Endothelial cell of hepatic sinusoid (primary cell): ENCODE data around the gene SYT14.
"Not testable (repeated sequence)": the region's sequence is repeated elsewhere in the genome, so short reads cannot be mapped to it uniquely, and the experiment has no call there.

Experiments
- in situ Hi-C: cut with HindIII; loops from 2 replicates; pipeline ENCODE4 v1.10.0; 2017; ENCODE audit warnings: low sequenced_read_pairs

SYT14 gene

DNA sequence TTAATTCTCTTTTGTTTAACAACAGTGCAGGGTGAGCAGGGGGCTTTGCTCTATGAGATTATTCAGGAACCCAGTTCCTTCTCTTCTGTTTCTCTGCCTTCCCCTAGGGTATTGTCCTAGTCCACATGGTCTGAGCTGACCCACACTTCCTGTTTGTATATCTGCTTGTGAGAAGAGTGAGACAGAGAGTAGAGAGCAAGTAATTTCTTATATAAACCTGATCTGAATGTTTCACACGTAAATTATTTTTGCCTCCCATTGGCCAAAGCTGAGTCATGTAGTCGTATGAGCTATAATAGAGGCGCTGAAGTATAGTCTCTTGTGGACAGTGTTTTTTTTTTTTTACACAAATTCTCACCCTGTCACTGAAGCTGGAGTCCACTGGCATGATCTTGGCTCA is 160.3 kb downstream of the SYT14 start:
- in situ Hi-C loops = no loop called here

DNA sequence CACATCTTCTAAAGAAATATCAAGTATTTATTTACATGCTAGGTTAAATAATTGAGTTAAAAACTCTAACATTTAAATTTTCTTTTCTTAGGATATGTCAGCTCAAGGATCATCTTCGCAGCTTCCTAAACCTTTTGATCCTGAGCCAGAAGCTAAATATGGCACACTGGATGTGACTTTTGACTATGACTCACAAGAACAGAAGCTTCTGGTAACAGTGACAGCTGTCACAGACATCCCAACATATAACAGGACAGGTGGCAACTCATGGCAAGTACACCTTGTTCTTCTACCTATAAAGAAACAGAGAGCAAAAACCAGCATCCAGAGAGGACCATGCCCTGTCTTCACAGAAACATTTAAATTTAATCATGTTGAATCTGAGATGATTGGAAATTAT is 161.9 kb downstream of the SYT14 start:
- in situ Hi-C loops = loop anchor here (5.0 kb wide), 1 partner anchor 48 kb away; no protein-coding TSS in a partner anchor

DNA sequence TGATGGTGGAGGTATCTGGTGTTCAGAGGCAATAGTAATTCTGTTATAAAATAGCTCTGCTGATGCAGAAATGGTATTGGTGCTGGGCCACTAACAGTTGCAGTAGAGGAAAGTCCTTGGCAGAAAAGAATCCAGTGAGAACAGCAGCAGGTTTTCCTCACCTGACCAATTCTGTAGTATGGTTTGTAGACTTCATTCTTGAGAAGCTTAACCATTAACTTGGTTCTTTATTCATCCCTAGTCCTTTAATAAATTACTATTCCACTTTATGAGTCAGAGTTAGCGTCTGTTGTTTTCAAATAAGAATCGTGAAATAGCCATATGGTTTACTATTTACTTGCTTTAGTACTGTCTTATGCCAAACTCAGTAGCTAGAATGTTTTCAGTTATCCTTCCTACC is 166.1 kb downstream of the SYT14 start:
- in situ Hi-C loops = loop anchor here (5.0 kb wide), 1 partner anchor 52 kb away; no protein-coding TSS in a partner anchor

DNA sequence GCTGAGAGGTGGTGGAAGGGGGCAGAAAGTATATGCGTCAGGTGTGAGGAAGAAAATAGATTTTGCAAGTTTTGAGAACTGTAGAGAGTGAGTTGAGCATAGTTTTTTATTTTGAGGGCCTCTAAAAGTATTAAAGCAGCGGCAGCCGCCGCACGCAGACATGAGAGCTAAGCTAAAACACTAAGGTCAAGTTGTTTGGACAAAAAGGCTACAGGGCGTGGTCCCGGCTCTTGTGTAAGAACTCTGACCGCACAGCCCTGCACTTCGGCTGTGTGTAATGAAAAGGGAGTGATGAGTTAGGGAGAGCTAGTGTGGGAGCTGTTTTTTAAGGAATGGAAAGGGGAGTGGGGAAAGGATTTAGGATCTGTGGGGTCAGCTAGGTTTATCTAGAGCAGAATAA is 174.9 kb downstream of the SYT14 start:
- in situ Hi-C loops = not testable (repeated sequence)

DNA sequence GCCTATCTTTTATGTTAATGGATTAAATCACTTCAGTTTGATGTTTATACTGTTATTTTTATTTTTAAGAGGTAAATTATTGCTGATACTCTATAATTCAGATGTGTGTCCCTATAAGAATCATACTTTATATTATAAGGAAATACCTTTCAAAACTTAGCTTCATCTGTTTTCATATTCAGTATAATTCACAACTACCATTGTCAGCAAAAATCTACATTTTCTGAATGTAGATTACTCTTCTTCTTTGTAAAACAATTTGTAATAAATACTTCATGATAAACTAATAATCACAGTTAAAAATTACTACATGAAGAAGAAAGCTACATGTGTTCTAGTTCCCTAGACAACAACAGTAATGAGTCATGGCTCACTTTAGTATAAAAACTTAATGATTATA is 179.2 kb downstream of the SYT14 start:
- in situ Hi-C loops = no loop called here

DNA sequence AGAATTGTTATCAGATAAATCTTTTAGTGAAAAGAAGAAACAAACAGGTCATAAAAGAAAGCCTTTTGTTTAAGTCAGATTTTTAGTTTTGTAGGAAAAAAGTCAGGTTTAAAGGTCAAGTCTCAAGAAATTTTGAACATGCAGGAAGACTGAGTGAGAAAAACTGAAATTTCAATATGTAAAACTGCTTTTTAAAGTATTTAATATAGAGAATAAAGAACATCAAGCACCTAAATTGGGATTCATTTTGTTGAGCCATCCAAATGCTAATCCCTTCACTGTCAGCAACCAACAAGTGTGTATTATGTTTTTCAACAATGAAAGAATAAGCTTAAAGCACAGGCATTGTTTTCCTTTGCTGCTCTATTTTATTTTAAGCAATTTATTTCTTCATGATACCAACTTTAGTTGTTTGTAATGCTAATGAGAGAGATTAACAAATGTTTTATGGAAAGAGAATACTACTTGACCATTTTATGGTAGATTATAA is 179.7 kb downstream of the SYT14 start:
- in situ Hi-C loops = no loop called here

DNA sequence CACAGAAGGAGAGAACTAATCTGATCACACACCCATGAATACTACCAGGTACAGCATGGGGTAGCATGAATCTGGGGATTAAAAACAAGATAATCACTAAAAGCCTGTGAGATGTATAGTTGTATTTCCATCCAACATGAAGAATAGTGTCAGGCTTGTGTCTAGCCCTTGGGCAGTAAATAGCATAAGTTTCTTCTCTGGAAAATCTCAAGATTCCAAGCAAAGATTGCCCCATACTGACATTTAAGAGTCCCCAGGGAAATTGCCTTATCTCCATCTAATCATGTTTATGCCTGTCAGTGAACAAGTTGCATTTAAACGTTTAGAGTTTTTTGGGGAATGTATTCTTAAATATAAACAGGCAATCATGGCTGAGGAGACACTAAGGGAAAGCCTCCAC is 185.4 kb downstream of the SYT14 start:
- in situ Hi-C loops = no loop called here

DNA sequence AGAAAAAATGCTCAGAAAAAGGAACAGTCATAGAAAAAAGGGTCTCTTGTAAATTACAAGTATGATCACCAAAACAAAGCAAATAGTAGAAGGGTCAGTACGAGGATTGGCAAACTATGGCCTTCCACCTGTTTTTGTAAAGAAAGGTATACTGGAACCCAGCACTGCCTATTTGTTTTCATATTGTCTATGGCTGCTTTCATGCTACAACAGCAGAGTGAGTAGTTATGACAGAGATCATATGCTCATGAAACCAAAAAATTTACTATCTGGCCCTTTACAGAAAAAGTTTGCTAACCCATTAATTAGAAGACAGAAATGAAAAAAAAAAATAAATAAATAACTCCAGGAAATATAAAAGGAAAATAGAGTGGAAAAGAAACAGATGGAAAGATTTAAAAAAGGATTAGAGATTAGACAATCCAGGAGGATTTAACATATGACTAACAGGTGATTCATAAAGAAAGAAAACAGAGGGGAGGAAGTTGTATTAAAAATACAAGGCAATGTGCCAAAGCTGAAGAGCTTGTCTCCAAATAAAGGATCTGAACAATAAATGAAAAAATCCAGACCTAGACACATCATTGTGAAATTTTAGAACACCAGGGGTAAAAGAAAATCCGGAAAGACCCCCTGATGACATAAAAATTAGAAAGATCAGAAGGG is 186.0 kb downstream of the SYT14 start:
- in situ Hi-C loops = no loop called here

DNA sequence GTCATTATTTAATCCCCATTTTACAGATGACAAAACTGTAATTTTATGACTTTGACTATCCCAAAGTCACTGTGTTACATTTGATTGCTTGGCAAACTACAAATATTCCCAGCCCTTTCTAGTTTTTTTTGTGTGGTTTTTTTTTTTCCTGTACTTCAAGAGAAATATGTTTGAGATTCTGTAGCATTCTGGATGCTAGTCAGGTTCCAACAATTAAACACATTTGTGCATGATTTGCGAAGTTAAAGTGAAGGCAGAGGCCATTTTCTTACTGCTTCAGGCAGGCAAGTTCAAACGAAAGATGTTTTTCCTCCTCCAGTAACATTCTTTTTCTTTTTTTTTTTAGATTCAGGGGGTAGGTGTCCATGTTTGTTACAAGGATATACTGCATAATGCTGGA is 186.7 kb downstream of the SYT14 start:
- in situ Hi-C loops = no loop called here

DNA sequence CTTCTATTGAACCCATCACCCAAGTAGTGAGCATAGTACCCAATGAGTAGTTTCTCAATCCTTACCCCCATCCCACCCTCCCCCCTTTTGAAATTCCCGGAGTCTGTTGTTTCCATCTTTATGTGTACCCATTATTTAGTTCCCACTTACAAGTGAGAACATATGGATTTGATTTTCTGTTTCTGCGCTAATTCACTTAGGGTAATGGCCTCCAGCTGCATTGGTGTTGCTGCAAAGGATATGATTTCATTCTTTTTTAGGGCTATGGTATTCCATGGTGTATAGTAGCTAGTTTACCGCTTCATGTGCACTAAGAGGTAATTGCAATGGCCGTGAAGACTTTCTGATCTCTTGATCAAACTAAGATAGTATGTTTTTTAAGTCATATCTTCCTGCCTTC is 187.1 kb downstream of the SYT14 start:
- in situ Hi-C loops = no loop called here

DNA sequence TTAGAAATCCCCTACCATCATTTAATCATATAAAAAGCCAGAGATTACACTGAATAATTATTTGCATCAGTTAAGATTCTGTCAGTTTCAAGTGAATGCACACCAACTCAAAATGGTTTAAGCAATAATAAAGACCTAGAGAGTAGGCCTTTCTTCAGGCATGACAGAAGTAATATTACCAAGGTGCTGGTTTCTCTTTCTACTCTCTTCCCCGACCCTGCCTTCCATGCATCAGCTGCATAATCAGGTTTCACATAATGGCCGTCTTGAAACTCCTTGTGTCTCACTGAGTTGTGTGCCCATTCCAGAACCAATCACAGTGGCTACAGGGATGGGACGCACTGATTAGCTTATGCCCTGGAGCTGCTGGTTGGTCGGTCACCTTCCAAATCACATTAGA is 191.1 kb downstream of the SYT14 start:
- in situ Hi-C loops = no loop called here

DNA sequence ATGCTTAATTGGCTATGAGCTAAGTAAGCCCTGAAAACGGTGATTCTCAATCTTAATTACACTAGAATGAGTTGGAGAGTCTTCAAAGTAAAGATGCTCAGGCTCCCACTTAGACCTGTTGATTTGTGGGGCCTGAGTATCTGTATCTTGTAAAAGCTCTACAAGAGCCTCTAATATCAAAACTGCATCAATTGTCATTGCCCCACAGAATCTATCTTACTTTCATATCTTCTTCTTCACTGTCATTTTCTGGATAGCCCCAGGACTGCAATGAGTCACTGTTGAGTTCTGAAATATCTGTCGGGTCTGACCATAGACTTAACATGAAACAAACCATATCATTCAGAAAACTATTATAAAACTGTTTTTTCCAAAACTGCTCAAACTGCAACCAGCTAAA is 191.7 kb downstream of the SYT14 start:
- in situ Hi-C loops = no loop called here

DNA sequence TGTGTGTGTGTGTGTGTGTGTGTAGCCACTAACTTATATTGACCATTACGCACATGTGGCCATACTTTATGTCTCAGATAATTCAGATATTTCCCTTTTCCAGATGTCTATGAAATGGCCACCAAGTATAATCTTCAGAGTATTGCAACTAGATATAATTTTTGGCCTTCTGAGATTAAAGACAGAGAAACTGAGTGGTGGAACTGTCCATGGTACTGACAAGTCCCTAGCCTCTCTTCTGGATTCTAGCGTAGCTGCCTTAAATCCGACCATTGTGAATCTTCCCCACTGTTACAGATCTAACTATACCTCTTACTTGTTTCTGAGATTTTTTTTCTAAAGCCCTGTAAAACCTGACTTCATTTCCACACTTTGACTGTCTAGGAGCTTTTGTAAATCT is 194.6 kb downstream of the SYT14 start:
- in situ Hi-C loops = no loop called here

DNA sequence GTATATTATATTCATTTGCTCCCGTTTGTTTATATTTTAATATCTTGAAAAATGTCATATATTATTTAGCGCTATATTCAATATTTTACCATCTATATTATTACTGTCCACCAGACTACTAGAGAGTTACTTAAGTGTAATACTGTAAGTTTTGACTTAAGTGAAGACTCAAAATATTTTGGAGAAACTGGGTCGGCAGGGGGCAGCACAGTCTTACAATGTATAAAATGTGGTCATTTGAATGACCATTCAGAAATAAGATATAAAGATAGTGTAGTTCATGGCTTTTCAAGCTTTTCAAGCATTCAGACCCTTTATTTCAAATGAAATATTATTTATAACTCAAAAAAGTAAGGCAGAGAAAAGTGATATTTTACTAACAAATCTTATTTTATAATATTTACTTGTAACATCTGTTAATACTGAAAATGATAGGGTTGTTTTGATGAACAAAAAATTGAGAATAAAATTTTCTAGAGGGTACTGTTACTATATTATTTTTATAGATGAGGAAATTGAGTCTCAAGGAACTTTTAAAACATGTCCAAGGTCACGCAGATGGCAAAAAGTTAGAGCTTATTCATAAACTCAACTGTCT is 205.5 kb downstream of the SYT14 start:
- in situ Hi-C loops = no loop called here

DNA sequence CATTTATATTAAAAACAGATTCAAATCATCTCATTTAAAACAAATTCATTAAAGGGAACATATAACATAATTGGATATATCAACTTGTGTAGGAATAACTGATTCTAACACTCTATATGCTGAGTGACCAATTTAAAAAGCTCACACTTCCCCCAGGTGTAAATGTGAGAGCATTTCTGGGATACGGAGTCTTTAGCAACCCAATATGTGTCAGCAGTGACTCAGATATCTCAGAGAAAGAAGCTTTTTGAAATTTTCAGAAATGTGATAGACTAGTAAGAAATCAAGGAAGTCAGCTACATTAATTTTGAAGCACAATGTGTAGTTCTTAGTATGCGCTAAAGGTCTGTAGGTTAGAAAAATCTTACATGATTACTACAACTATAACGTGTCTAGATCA is 206.7 kb downstream of the SYT14 start:
- in situ Hi-C loops = no loop called here

DNA sequence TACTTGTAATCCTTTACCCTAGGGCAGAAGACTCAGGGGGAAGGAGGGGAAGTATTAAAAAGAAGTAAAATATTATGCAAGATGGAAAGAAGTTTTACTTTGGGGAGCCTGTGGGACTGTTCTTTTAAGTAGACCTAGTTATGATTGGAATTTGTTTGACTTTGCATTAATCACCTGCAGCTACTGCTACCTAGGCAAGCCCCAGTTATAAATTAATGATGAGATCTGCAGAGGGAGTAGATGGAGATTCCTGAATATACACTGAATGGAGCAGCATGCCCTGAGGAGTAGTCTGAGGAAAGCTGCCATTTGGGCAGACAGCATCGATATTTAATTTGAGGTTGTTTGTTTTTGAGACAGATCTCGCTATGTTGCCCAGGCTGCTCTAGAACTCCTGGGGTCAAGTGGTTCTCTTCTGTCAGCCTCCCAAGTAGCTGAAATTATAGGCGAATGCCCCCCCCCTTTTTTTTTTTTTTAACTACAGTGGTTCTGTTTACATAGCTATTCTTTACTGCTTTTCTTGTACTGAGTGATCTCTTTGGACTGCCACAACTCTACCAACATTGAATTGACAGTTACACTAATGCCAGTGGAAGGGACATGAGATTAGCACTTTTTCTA is 213.1 kb downstream of the SYT14 start:
- in situ Hi-C loops = no loop called here

DNA sequence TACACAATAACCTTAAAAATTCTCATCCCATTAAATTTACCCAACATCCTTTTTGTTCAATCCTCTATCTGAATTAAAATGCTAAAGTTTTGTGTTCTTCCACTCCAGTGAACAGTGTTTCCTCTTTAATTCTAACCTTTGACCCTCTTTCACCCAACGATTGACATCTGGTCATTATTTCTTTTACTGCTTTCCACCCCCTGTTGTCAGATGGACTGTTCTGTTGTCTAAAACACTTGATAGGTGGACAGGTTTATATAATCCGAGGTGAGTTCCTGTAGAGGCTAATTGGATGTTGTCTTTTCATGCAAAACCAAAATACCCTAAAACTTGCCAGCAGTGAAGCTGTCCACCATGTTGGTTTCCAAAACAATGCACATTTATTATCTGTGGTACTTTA is 221.2 kb downstream of the SYT14 start:
- in situ Hi-C loops = no loop called here

DNA sequence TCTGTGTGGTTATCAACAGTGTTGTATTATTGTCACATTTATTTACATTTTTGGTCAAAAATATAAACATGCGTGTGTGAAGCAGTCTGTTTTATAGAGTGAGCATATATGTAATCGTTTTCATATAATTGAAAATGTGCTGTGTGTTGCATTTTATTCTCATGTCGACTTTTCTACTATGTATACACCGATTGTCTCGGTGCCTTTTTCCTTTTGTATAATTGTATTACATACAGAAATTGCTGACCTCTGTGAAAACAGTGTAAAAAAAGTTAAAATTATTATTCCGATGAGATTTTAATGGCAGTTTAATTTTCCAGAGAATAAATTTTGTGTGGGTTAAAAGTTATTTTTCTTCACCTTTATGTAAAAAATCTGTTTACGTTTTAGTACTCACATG is 232.2 kb downstream of the SYT14 start:
- in situ Hi-C loops = no loop called here

DNA sequence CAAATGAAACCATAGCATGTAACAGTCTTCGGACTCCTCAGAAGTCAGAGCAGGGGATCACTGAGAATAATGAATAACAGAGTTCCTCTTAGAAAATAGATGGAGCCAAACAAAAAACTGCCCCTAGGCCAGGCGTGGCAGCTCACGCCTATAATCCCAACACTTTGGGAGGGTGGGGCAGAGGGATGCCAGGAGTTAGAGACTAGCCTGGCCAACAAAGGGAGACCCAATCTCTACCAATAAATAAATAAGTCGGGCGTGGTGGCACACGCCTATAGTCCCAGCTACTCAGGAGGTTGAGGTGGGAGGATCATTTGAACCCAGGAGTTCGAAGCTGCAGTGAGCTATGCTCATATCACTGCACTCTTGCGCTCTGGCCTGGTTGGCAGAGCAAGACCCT is 236.1 kb downstream of the SYT14 start:
- in situ Hi-C loops = no loop called here

DNA sequence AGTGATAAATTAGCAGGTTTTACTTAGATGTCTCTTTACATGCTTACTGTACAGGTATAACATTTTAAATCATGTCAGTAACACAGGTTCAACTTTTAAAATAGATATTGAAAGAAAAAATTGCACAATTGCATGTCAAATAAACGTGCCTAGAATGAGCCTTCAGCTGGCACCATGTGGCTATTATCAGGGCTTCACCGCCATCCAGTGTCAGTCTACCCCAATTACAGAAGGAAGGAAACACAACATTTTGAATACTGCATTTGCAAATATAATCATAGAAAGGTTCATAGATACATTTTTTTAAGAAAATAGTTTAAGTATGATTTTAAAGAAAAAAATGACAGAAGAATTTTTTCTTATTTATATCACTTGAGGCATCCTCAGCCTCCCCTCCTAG is 247.0 kb downstream of the SYT14 start:
- in situ Hi-C loops = no loop called here

DNA sequence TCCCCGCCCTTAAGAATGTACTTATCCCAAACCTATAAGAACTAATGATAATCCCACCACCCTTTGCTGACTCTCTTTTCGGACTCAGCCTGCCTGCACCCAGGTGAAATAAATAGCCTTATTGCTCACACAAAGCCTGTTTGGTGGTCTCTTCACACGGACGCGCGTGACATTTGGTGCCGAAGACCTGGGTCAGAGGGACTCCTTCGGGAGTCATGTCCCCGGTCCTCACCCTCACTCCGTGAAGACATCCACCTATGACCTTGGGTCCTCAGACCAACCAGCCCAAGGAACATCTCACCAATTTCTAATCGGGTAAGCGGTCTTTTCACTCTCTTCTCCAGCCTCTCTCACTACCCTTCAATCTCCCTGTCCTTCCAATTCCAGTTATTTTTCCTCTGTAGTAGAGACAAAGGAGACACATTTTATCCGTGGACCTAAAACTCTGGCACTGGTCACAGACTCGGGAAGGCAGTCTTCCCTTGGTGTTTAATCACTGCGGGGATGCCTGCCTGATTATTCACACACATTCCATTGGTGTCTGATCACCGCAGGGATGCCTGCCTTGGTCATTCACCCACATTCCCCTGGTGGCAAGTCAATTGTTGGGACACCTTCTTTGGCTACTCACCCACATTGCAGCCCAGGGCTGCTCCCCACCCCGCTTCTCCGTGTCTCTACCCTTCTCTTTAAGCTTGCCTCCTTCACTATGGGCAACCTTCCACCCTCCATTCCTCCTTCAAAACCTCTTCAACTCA is 250.0 kb downstream of the SYT14 start:
- in situ Hi-C loops = not testable (repeated sequence)

DNA sequence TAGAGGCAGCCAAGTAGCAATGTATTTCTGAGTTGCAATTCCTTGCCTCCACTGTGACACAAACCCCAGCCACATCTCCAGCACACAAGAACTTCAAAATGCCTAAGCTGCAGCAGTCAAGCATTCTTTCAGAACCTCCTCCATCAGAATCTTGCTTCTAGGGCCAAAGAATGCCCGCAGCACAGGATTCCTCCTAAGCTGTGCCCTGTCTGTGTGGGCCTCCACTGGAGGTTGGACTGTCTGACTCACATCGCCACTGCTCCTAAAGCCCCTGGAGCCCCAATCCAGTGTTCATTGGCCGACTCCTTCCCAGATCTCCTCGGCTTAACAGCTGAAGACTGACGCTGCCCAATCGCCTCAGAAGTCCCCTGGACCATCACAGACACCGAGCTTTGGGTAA is 251.4 kb downstream of the SYT14 start:
- in situ Hi-C loops = no loop called here
